HG03457 (cell line): Measurements from ENCODE around the gene C10orf90.
A peak's percentile ranks its signal among the peaks of the same experiment; 100 is the strongest.

Source experiments
- ATAC-seq: cut with Tn5 transposase; IDR thresholded peaks from one replicate; pipeline ENCODE4 v1.9.1; 2021; ENCODE audit warnings: moderate number of reproducible peaks; ENCODE audit not compliant: unreplicated experiment

Gene C10orf90

GRCh38 chr10:126508535-126509040, 161.9 kb downstream of the C10orf90 start:
- no peak for ATAC-seq

- no peak for ATAC-seq
Measured at GRCh38 chr10:126504761-126505112, 165.8 kb downstream of the C10orf90 start.

GRCh38 chr10:126504063-126504760, 166.3 kb downstream of the C10orf90 start:
- ATAC-seq, result peak; percentile 69

GRCh38 chr10:126503392-126504062, 167.0 kb downstream of the C10orf90 start:
- ATAC-seq, result no peak

GRCh38 chr10:126502441-126502840, 168.1 kb downstream of the C10orf90 start:
- no peak for ATAC-seq

GRCh38 chr10:126501828-126502227, 168.7 kb downstream of the C10orf90 start:
- no peak for ATAC-seq

GRCh38 chr10:126500866-126501265, 169.6 kb downstream of the C10orf90 start:
- ATAC-seq, result no peak

- ATAC-seq, result no peak
Measured at GRCh38 chr10:126500185-126500584, 170.3 kb downstream of the C10orf90 start.

- no peak for ATAC-seq
Measured at GRCh38 chr10:126499744-126500143, 170.7 kb downstream of the C10orf90 start.

GRCh38 chr10:126497672-126498071, 172.8 kb downstream of the C10orf90 start:
- no peak for ATAC-seq

GRCh38 chr10:126496771-126497545, 173.5 kb downstream of the C10orf90 start:
- ATAC-seq, result no peak

- no peak for ATAC-seq
Measured at GRCh38 chr10:126491476-126491875, 179.0 kb downstream of the C10orf90 start.

- ATAC-seq, result no peak
Measured at GRCh38 chr10:126481181-126481580, 189.3 kb downstream of the C10orf90 start.

- no peak for ATAC-seq
Measured at GRCh38 chr10:126480648-126481047, 189.8 kb downstream of the C10orf90 start.

- no peak for ATAC-seq
Measured at GRCh38 chr10:126479280-126479895, 191.1 kb downstream of the C10orf90 start.

GRCh38 chr10:126478546-126478945, 191.9 kb downstream of the C10orf90 start:
- no peak for ATAC-seq

- no peak for ATAC-seq
Measured at GRCh38 chr10:126476246-126476645, 194.2 kb downstream of the C10orf90 start.

GRCh38 chr10:126475074-126475691, 195.3 kb downstream of the C10orf90 start:
- ATAC-seq, result no peak

GRCh38 chr10:126474031-126474430, 196.5 kb downstream of the C10orf90 start:
- ATAC-seq, result no peak

- ATAC-seq, result no peak
Measured at GRCh38 chr10:126470991-126471390, 199.5 kb downstream of the C10orf90 start.

GRCh38 chr10:126469692-126470091, 200.8 kb downstream of the C10orf90 start:
- ATAC-seq, result no peak
